Esophagus muscularis mucosa (tissue), 4 donors: ENCODE data around the gene FERMT2. TPM values are rescaled to one million over a fixed set of nuclear protein-coding genes. Genes with fewer than 3 reads are reported as not detected.

Experiments used
- DNase-seq: peaks from one replicate; pipeline ENCODE4 v3.0.0-alpha.2; 2017; ENCODE audit errors: extremely low spot score
- H3K27ac ChIP-seq, 4 donors: fragments of 200-600 bp; sonication (generic); replicated peaks in 1 of 4; 1 replicate in 3 of 4; 2 replicates in 1 of 4; pipeline ENCODE4 v1.5.1; 2016 to 2019; ENCODE audit warnings: mild to moderate bottlenecking in 1 of 4
- H3K27me3 ChIP-seq, 4 donors: fragments of 200-600 bp; sonication (generic); one replicate each; pipeline versions ENCODE4 v1.5.1 to v1.6.0; 2016 to 2019
- H3K36me3 ChIP-seq, 4 donors: fragments of 200-600 bp; sonication (generic); one replicate each; pipeline ENCODE4 v1.5.1; 2016 to 2019
- H3K4me1 ChIP-seq, 4 donors: fragments of 200-600 bp; sonication (generic); one replicate each; pipeline ENCODE4 v1.5.1; 2016 to 2019
- H3K4me3 ChIP-seq, 4 donors: fragments of 200-600 bp; sonication (generic); 1 replicate in 2 of 4; 2 replicates in 2 of 4; pipeline ENCODE4 v1.5.1; 2016 to 2019; ENCODE audit warnings: mild to moderate bottlenecking in 4 of 4, moderate library complexity in 1 of 4
- H3K9me3 ChIP-seq, 4 donors: fragments of 200-600 bp; sonication (generic); 1 replicate in 3 of 4; 2 replicates in 1 of 4; pipeline ENCODE4 v1.5.1; 2016 to 2019
- EP300 ChIP-seq: sonication (generic); formaldehyde crosslinking; IDR thresholded peaks from one replicate; pipeline ENCODE4 v1.6.1; 2017; ENCODE audit warnings: antibody characterized with exemption
- POLR2A ChIP-seq: fragments of 450-650 bp; IDR thresholded peaks from one replicate; pipeline ENCODE4 v1.6.1; 2017; ENCODE audit warnings: antibody characterized with exemption, moderate library complexity, mild to moderate bottlenecking, low read depth
- POLR2AphosphoS5 ChIP-seq, 2 donors: sonication (generic); formaldehyde crosslinking; IDR thresholded peaks; one replicate each; pipeline ENCODE4 v1.6.1; 2017; ENCODE audit warnings: antibody characterized with exemption in 2 of 2
- WGBS: methylation state at CpG from one replicate; pipeline ENCODE4 v1.1.5; 2018; 5-methylcytosine and 5-hydroxymethylcytosine counted together
- intact Hi-C: fragments of 100-400 bp; cut with DNase I; formaldehyde crosslinking; loops from one replicate; pipeline ENCODE4 v1.15.1; 2023
- total RNA-seq, 4 donors: library from RNA; depleted of rRNA; stranded (reverse); fragments of >200 nt; gene quantifications; one replicate each; pipeline versions ENCODE4 v1.1.0 to v1.2.1, GENCODE V29; 2016
- TF ChIP-seq, protein P1 (sequence below), 3 experiments: fragments of 200-600 bp in 2 of 3; fragments of 450-650 bp in 1 of 3; sonication (generic) in 2 of 3; IDR thresholded peaks; one replicate each; pipeline ENCODE4 v1.5.1; 2017 to 2019; ENCODE audit warnings: antibody characterized with exemption in 3 of 3, mild to moderate bottlenecking in 2 of 3, moderate library complexity in 1 of 3

FERMT2 gene
- total RNA-seq, 4 donors from 2014 or later, result 293 to 397 (median 370) TPM

DNA sequence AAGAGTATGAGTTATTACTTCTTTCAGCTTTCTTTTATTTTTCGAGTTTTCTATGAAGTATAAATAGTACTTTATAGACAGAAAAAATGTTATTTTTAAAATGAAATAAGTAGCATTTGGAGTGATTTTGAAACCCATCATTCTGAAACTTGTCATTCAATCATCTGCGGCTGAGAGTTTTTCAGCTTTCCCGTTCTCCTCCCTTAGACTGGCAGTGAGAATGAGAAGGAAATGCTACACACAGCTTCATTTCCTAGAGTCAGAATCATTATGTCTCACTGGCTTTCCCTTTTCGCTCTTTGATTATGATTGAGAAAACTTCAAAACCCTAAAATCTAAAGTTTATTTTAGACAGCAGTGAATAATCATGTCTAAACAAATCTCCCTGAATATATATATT lies 125.8 kb downstream of the FERMT2 start:
- Histone ChIP-seq H3K27me3 (no peaks in the 10 kb centered on the region), H3K4me3 (no peak overlapping the region), H3K9me3 (no peaks in the 10 kb centered on the region), H3K36me3 (no peaks in the 10 kb centered on the region), H3K27ac (no peak overlapping the region), H3K4me1 (peaks cover 0 to 27% (median 6%) of the 10 kb centered on the region in 4 donors)
- DNase-seq, result no peak
- intact Hi-C loops, result loop anchor here (10.0 kb wide), 1 partner anchor 480 kb away; no protein-coding TSS in a partner anchor
- 63% methylated on average over 4 of the region's 4 CpGs for WGBS
- TF ChIP-seq POLR2AphosphoS5 (IDR thresholded peaks at IDR 0.05), result no peak
- no peak for TF ChIP-seq POLR2A
- TF ChIP-seq, protein P1, sequence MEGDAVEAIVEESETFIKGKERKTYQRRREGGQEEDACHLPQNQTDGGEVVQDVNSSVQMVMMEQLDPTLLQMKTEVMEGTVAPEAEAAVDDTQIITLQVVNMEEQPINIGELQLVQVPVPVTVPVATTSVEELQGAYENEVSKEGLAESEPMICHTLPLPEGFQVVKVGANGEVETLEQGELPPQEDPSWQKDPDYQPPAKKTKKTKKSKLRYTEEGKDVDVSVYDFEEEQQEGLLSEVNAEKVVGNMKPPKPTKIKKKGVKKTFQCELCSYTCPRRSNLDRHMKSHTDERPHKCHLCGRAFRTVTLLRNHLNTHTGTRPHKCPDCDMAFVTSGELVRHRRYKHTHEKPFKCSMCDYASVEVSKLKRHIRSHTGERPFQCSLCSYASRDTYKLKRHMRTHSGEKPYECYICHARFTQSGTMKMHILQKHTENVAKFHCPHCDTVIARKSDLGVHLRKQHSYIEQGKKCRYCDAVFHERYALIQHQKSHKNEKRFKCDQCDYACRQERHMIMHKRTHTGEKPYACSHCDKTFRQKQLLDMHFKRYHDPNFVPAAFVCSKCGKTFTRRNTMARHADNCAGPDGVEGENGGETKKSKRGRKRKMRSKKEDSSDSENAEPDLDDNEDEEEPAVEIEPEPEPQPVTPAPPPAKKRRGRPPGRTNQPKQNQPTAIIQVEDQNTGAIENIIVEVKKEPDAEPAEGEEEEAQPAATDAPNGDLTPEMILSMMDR (IDR thresholded peaks at IDR 0.05), result no peak
- TF ChIP-seq EP300, result no peak

DNA sequence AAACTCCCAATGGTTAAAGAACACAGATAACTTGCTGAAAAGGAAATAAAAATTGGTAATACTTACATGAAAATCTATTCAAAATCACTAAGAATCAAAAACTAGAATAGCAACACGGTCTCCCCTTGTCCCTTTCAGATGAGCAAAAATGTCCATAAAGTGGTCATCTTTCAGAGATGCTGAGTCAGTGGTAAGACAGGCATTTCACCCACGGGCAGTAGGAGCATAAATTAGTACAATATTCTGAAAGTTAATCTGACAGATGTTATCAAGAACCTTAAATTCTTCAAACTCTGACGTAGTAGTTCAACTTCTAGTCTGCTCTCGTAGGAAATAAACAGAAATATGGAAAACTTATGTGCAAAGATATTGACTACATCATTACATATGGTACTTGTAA lies 126.4 kb downstream of the FERMT2 start:
- WGBS, result 60% methylated on average over 4 of the region's 4 CpGs
- intact Hi-C loops, result loop anchor here (10.0 kb wide), 1 partner anchor 480 kb away; no protein-coding TSS in a partner anchor
- Histone ChIP-seq H3K36me3 (no peaks in the 10 kb centered on the region), H3K9me3 (no peaks in the 10 kb centered on the region), H3K27ac (no peak overlapping the region), H3K27me3 (no peaks in the 10 kb centered on the region), H3K4me1 (peaks cover 0 to 25% (median 6%) of the 10 kb centered on the region in 4 donors), H3K4me3 (no peak overlapping the region)
- no peak for TF ChIP-seq POLR2A
- TF ChIP-seq, protein P1 (IDR thresholded peaks at IDR 0.05), result no peak
- no peak for TF ChIP-seq EP300
- no peak for TF ChIP-seq POLR2AphosphoS5 (IDR thresholded peaks at IDR 0.05)
- DNase-seq, result no peak

DNA sequence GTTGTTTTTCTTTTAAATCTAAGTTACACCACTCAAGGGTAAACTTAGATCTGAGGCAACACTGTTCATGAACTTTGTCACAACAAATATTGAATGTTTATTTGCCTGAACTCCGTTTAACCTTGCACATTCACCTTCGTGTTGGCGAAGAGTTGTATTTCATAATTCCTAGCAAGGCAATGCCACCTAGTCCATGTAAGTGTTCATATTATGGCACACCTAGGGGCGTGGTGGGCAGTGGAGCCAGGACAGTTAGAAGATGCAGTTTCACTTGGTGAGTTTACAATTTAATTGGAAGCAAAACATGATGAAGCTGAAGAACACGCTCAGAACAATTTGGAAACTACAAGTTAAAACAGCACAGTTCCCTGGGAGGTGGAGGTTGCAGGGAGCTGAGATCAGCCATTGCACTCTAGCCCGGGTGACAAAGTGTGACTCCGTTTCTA lies 129.0 kb downstream of the FERMT2 start:
- no peaks in the 10 kb centered on the region for H3K36me3 ChIP-seq
- H3K27me3 ChIP-seq, result no peaks in the 10 kb centered on the region
- DNase-seq, result no peak
- no peak overlapping the region for H3K27ac ChIP-seq
- WGBS, result 77% methylated on average over 7 of the region's 7 CpGs
- intact Hi-C loops, result loop anchor here (2.0 to 10.0 kb wide), 3 partner anchors 139 to 483 kb away; no protein-coding TSS in a partner anchor
- TF ChIP-seq POLR2AphosphoS5 (IDR thresholded peaks at IDR 0.05) (no peak), EP300 (no peak), POLR2A (no peak)
- TF ChIP-seq, protein P1 (IDR thresholded peaks at IDR 0.05), result no peak
- H3K9me3 ChIP-seq, result no peaks in the 10 kb centered on the region
- no peak overlapping the region for H3K4me3 ChIP-seq
- H3K4me1 ChIP-seq, result peaks cover 0 to 10% (median 0%) of the 10 kb centered on the region in 4 donors

DNA sequence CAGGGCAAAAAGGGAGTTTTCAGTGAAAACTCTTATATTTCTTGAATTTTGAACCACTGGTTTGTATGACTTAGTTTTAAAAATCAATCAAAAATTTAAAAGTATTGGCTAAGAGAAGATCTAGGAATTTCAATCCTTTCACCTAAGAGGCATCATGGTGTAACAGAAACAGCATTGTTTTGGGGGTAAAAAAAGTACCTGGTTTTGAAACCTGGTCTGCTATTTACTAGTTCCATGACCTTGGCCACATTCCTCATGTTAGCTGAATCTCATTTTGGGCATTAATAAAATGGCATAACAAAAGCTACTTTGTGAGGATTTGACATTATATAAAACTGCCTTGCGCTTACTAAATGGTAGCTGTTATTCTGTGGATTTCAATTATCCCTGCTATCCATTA lies 142.7 kb downstream of the FERMT2 start:
- Histone ChIP-seq H3K9me3 (no peaks in the 10 kb centered on the region), H3K27ac (no peak overlapping the region), H3K27me3 (no peaks in the 10 kb centered on the region), H3K36me3 (no peaks in the 10 kb centered on the region), H3K4me1 (no peaks in the 10 kb centered on the region), H3K4me3 (no peak overlapping the region)
- WGBS, result 94% methylated on average over 1 of the region's 1 CpG
- TF ChIP-seq, protein P1 (IDR thresholded peaks at IDR 0.05), result no peak
- no peak for TF ChIP-seq POLR2A
- no peak for TF ChIP-seq POLR2AphosphoS5 (IDR thresholded peaks at IDR 0.05)
- no peak for TF ChIP-seq EP300
- DNase-seq, result no peak
- intact Hi-C loops, result loop anchor here (10.0 kb wide), 1 partner anchor 487 kb away; no protein-coding TSS in a partner anchor

Other genes starting within 250 kb of the FERMT2 start
- 10 to 100 TPM; 53.5 to 80.8 (median 63.7) TPM for gene PSMC6, start 243.8 kb downstream of the FERMT2 start, total RNA-seq
- 10 to 100 TPM; 16.6 to 25.2 (median 20.7) TPM for gene STYX, start 220.9 kb downstream of the FERMT2 start, total RNA-seq
- 10 to 100 TPM; 12.9 to 32.5 (median 14.8) TPM for gene GNPNAT1, start 159.4 kb downstream of the FERMT2 start, total RNA-seq
- 10 to 100 TPM; 15.4 to 19.9 (median 16.2) TPM for gene DDHD1, start 202.3 kb upstream of the FERMT2 start, total RNA-seq